ENCODE data around the gene ZNF710.

- peak; percentile 32 to 40 for TF ChIP-seq CTCF (conservative IDR thresholded peaks at IDR 0.05 in 1 of 2, IDR thresholded peaks at IDR 0.05 in 1 of 2; ENCODE audit: extremely low read depth in 1 of 2, insufficient read depth in 1 of 2, low read depth in 1 of 2, low read length in 2 of 2)
- TF ChIP-seq EZH2 (IDR thresholded peaks at IDR 0.05; ENCODE audit: borderline replicate concordance, low read length) = no peak
These were observed 86.5 kb downstream of the ZNF710 start for GRCh38 chr15:90087454-90088154.
